T-cell (primary cell): ENCODE data around the gene PRKCZ. TPM values are rescaled to one million over a fixed set of nuclear protein-coding genes. Genes with fewer than 3 reads are reported as not detected.

Source experiments
- ATAC-seq, 4 experiments: fragments of 200-7000 bp in 3 of 4; fragments of 150-1000 bp in 1 of 4; cut with Tn5 transposase; replicated peaks in 1 of 4; 1 replicate in 3 of 4; 2 replicates in 1 of 4; pipeline ENCODE4 v1.10.0; 2021; ENCODE audit warnings: moderate library complexity in 3 of 4, mild to moderate bottlenecking in 2 of 4, moderate number of reproducible peaks in 1 of 4
- CTCF ChIA-PET, 2 donors: fragments of 300-600 bp; sonication (Branson Sonifier 250); formaldehyde crosslinking; loops; one replicate each; lab custom pipeline; 2022; ENCODE audit warnings: antibody characterized with exemption in 2 of 2; lab: Charles Lee
- POLR2A ChIA-PET, 2 donors: fragments of 300-600 bp; sonication (Branson Sonifier 250); formaldehyde crosslinking; loops; one replicate each; lab custom pipeline; 2022; ENCODE audit warnings: antibody characterized with exemption in 2 of 2; lab: Charles Lee
- DNase-seq, 35 experiments: peaks; one replicate each; pipeline versions ENCODE4 v3.0.0 to v3.0.0-alpha.2; 2013 to 2023
- H3K27ac ChIP-seq: one replicate; pipeline ENCODE4 v1.5.1; 2013; ENCODE audit warnings: low read length
- H3K27me3 ChIP-seq, 2 experiments: replicated peaks in 1 of 2; 1 replicate in 1 of 2; 2 replicates in 1 of 2; pipeline versions ENCODE4 v1.6.1 to v1.7.0; 2013; ENCODE audit warnings: low read length in 1 of 2, mixed read lengths in 1 of 2; ENCODE audit not compliant: control insufficient read depth in 2 of 2, insufficient read depth in 2 of 2; ENCODE audit errors: extremely low read depth in 1 of 2
- H3K36me3 ChIP-seq, 2 donors: 1 replicate in 1 of 2; 2 replicates in 1 of 2; pipeline versions ENCODE4 v1.6.1 to v1.7.0; 2013; ENCODE audit warnings: low read length in 1 of 2; ENCODE audit not compliant: control insufficient read depth in 2 of 2, insufficient read depth in 1 of 2; ENCODE audit errors: extremely low read depth in 1 of 2
- H3K4me1 ChIP-seq, 2 experiments: 1 replicate in 1 of 2; 2 replicates in 1 of 2; pipeline versions ENCODE4 v1.6.1 to v1.7.0; 2013; ENCODE audit warnings: low read length in 2 of 2, mixed read lengths in 1 of 2; ENCODE audit not compliant: insufficient read depth in 2 of 2, control insufficient read depth in 1 of 2; ENCODE audit errors: extremely low read depth in 1 of 2
- H3K4me3 ChIP-seq, 2 donors: 1 replicate in 1 of 2; 2 replicates in 1 of 2; pipeline versions ENCODE4 v1.5.1 to v1.7.0; 2013; ENCODE audit warnings: mild to moderate bottlenecking in 2 of 2, low read length in 1 of 2, moderate library complexity in 1 of 2; ENCODE audit not compliant: control insufficient read depth in 1 of 2; ENCODE audit errors: extremely low read depth in 1 of 2
- H3K9me3 ChIP-seq: 2 replicates; pipeline ENCODE4 v1.7.0; 2013
- H3K27ac Mint-ChIP-seq, 2 donors: one replicate each; pipeline ENCODE4 v1.8.0; 2020 to 2021; ENCODE audit warnings: mild to moderate bottlenecking in 2 of 2, mixed read lengths in 2 of 2
- H3K27me3 Mint-ChIP-seq, 2 donors: one replicate each; pipeline ENCODE4 v1.8.0; 2021 to 2022; ENCODE audit warnings: mixed read lengths in 2 of 2
- H3K36me3 Mint-ChIP-seq: one replicate; pipeline ENCODE4 v1.8.0; 2021; ENCODE audit warnings: mixed read lengths
- H3K4me1 Mint-ChIP-seq, 3 donors: one replicate each; pipeline ENCODE4 v1.8.0; 2020 to 2022; ENCODE audit warnings: mixed read lengths in 3 of 3, mild to moderate bottlenecking in 1 of 3
- H3K4me3 Mint-ChIP-seq, 3 donors: one replicate each; pipeline ENCODE4 v1.8.0; 2020 to 2022; ENCODE audit warnings: mild to moderate bottlenecking in 3 of 3, mixed read lengths in 3 of 3, moderate library complexity in 3 of 3
- H3K9me3 Mint-ChIP-seq, 3 donors: one replicate each; pipeline ENCODE4 v1.8.0; 2020 to 2022; ENCODE audit warnings: mixed read lengths in 3 of 3
- whole genome bisulfite sequencing: methylation state at CpG from one replicate; pipeline ENCODE4 v1.1.5; 2013; ENCODE audit warnings: missing lambda C conversion rate; ENCODE audit not compliant: insufficient coverage; 5-methylcytosine and 5-hydroxymethylcytosine counted together
- total RNA-seq, 35 experiments: library from RNA in 6 of 35; stranded (reverse) in 6 of 35; fragments of 120-200 nt in 1 of 35; gene quantifications; one replicate each; pipeline versions ENCODE4 v1.2.1 to v1.2.4 and lab custom pipeline; 2013 to 2026

Gene PRKCZ
- total RNA-seq, 5 donors from 2014 or later (not counting 1 experiment from before 2014, with no cell fraction given), result 27.5 to 36.9 (median 31.0) TPM

GRCh38 chr1:2044510-2045319, 5.5 kb upstream of the PRKCZ start:
- peaks cover 4 to 11% of the 10 kb centered on the region in 2 donors for H3K27me3 Mint-ChIP-seq
- H3K9me3 ChIP-seq, result no peaks in the 10 kb centered on the region
- POLR2A ChIA-PET, result no interaction called here
- no peaks in the 10 kb centered on the region for H3K9me3 Mint-ChIP-seq
- H3K27ac Mint-ChIP-seq, result no peak overlapping the region
- peak overlapping the region; percentile 26 to 42 (median 28) for H3K4me3 Mint-ChIP-seq
- peak; percentile 41 to 89 (median 71) for DNase-seq
- no peak overlapping the region for H3K27ac ChIP-seq
- ATAC-seq, result peak; percentile 84 to 91 (median 86)
- H3K4me1 ChIP-seq, result peaks cover 2 to 30% of the 10 kb centered on the region in 2 experiments
- peaks cover 0 to 54% of the 10 kb centered on the region in 2 experiments for H3K27me3 ChIP-seq
- no peaks in the 10 kb centered on the region for H3K36me3 Mint-ChIP-seq
- no peaks in the 10 kb centered on the region for H3K36me3 ChIP-seq
- 13% methylated on average over 75 of the region's 75 CpGs for WGBS
- H3K4me1 Mint-ChIP-seq, result peaks cover 16 to 26% (median 22%) of the 10 kb centered on the region in 3 donors
- CTCF ChIA-PET, result interaction anchor here in 1 of 2 donors (1.0 to 1.1 kb wide), 2 partner anchors 84 to 103 kb away, joined by 4 to 6 read pairs; no protein-coding TSS in a partner anchor
- peak overlapping the region; percentile 32 to 49 for H3K4me3 ChIP-seq

- WGBS, result 83% methylated on average over 13 of the region's 15 CpGs
- peaks cover 4 to 11% of the 10 kb centered on the region in 2 donors for H3K27me3 Mint-ChIP-seq
- H3K27ac Mint-ChIP-seq, result no peak overlapping the region
- Histone ChIP-seq H3K27me3 (peaks cover 0 to 53% of the 10 kb centered on the region in 2 experiments), H3K9me3 (no peaks in the 10 kb centered on the region), H3K36me3 (no peaks in the 10 kb centered on the region), H3K4me3 (no peak overlapping the region), H3K4me1 (peaks cover 2 to 32% of the 10 kb centered on the region in 2 experiments), H3K27ac (no peak overlapping the region)
- H3K4me1 Mint-ChIP-seq, result peaks cover 16 to 26% (median 22%) of the 10 kb centered on the region in 3 donors
- POLR2A ChIA-PET, result no interaction called here
- no peaks in the 10 kb centered on the region for H3K9me3 Mint-ChIP-seq
- ATAC-seq, result no peak
- no peaks in the 10 kb centered on the region for H3K36me3 Mint-ChIP-seq
- DNase-seq, result no peak
- H3K4me3 Mint-ChIP-seq, result peak overlapping the region in 2 of 3 donors; percentile 17 to 42
- CTCF ChIA-PET, result interaction anchor here in 1 of 2 donors (1.1 kb wide), 1 partner anchor 104 kb away, joined by 4 read pairs; no protein-coding TSS in a partner anchor
These were observed 4.6 kb upstream of the PRKCZ start for GRCh38 chr1:2045468-2046173.

- Mint-ChIP-seq H3K4me3 (peak overlapping the region in 1 of 3 donors; percentile 42), H3K36me3 (no peaks in the 10 kb centered on the region), H3K27ac (no peak overlapping the region), H3K27me3 (peaks cover 4 to 11% of the 10 kb centered on the region in 2 donors), H3K4me1 (peaks cover 17 to 26% (median 22%) of the 10 kb centered on the region in 3 donors), H3K9me3 (no peaks in the 10 kb centered on the region)
- DNase-seq (peak in 8 of 35 experiments; percentile 11 to 53 (median 28)), ATAC-seq (no peak)
- POLR2A ChIA-PET, result no interaction called here
- Histone ChIP-seq H3K4me1 (peaks cover 2 to 38% of the 10 kb centered on the region in 2 experiments), H3K27ac (no peak overlapping the region), H3K36me3 (no peaks in the 10 kb centered on the region), H3K4me3 (no peak overlapping the region), H3K9me3 (no peaks in the 10 kb centered on the region), H3K27me3 (peaks cover 0 to 53% of the 10 kb centered on the region in 2 experiments)
- 57% methylated on average over 9 of the region's 20 CpGs for WGBS
- CTCF ChIA-PET, result interaction anchor here (0.6 kb wide), 2 partner anchors 14 to 35 kb away, joined by 3 to 4 read pairs; no protein-coding TSS in a partner anchor
These were observed 3.9 kb upstream of the PRKCZ start for GRCh38 chr1:2046174-2046917.

- H3K9me3 ChIP-seq, result no peaks in the 10 kb centered on the region
- H3K36me3 ChIP-seq, result no peaks in the 10 kb centered on the region
- Mint-ChIP-seq H3K4me3 (no peak overlapping the region), H3K36me3 (no peaks in the 10 kb centered on the region), H3K9me3 (no peaks in the 10 kb centered on the region), H3K4me1 (peaks cover 20 to 33% (median 22%) of the 10 kb centered on the region in 3 donors), H3K27ac (no peak overlapping the region), H3K27me3 (peaks cover 4 to 11% of the 10 kb centered on the region in 2 donors)
- DNase-seq, result no peak
- peaks cover 0 to 53% of the 10 kb centered on the region in 2 experiments for H3K27me3 ChIP-seq
- H3K27ac ChIP-seq, result no peak overlapping the region
- ChIA-PET CTCF (interaction anchor here (0.6 kb wide), 2 partner anchors 13 to 34 kb away, joined by 3 to 4 read pairs; no protein-coding TSS in a partner anchor), POLR2A (no interaction called here)
- peaks cover 2 to 46% of the 10 kb centered on the region in 2 experiments for H3K4me1 ChIP-seq
- no peak for ATAC-seq
- WGBS, result 69% methylated on average over 18 of the region's 25 CpGs
- H3K4me3 ChIP-seq, result no peak overlapping the region
These were observed 3.1 kb upstream of the PRKCZ start for GRCh38 chr1:2046953-2047748.

GRCh38 chr1:2047749-2048729, 2.2 kb upstream of the PRKCZ start:
- Mint-ChIP-seq H3K36me3 (no peaks in the 10 kb centered on the region), H3K27ac (no peak overlapping the region), H3K4me1 (peaks cover 27 to 40% (median 31%) of the 10 kb centered on the region in 3 donors), H3K27me3 (peaks cover 4 to 11% of the 10 kb centered on the region in 2 donors), H3K4me3 (peak overlapping the region; percentile 73 to 80 (median 79)), H3K9me3 (no peaks in the 10 kb centered on the region)
- H3K4me1 ChIP-seq, result peaks cover 2 to 46% of the 10 kb centered on the region in 2 experiments
- ChIA-PET POLR2A (no interaction called here), CTCF (no interaction called here)
- H3K4me3 ChIP-seq, result no peak overlapping the region
- no peaks in the 10 kb centered on the region for H3K36me3 ChIP-seq
- H3K27ac ChIP-seq, result no peak overlapping the region
- DNase-seq, result no peak
- no peaks in the 10 kb centered on the region for H3K9me3 ChIP-seq
- WGBS, result 79% methylated on average over 20 of the region's 25 CpGs
- peaks cover 0 to 53% of the 10 kb centered on the region in 2 experiments for H3K27me3 ChIP-seq
- ATAC-seq, result no peak
